K562 (cell line): ENCODE results near the gene CAST. TPM values are rescaled to one million over a fixed set of nuclear protein-coding genes. Genes with fewer than 3 reads are reported as not detected.

ENCODE experiments used
- ATAC-seq: fragments of 200-7000 bp; cut with Tn5 transposase; 3 replicates; pipeline ENCODE4 v1.9.1; 2020; ENCODE audit warnings: moderate library complexity
- BruUV-seq: library from RNA; stranded (reverse); fragments of 400-500 nt; replicated peaks from 2 replicates; lab custom pipeline; 2021; lab: Mats Ljungman, UMichigan
- CTCF ChIA-PET: fragments of 300-600 bp; formaldehyde crosslinking; extraction: SDS; loops from one replicate; lab custom pipeline; 2021; ENCODE audit warnings: low intra/inter-chr PET ratio; lab: Yijun Ruan, JAX
- POLR2A ChIA-PET: fragments of 300-600, 350-650 bp; sonication (Branson Sonifier 250); formaldehyde crosslinking; extraction: SDS; loops from one replicate; lab custom pipeline; 2021; ENCODE audit warnings: antibody characterized with exemption, inconsistent platforms; lab: Yijun Ruan, JAX
- DNase-seq, 4 experiments: peaks; one replicate each; pipeline versions ENCODE4 v3.0.0 to v3.0.0-alpha.2; 2011 to 2018; ENCODE audit warnings: low spot score in 3 of 4, mixed read lengths in 3 of 4; ENCODE audit errors: extremely low read depth in 1 of 4
- FAIRE-seq: peaks from 2 replicates; lab custom pipeline; 2011; peaks lifted over from hg19 to GRCh38; lab: Jason Lieb, UNC
- H2AFZ ChIP-seq: 2 replicates; pipeline ENCODE4 v1.6.0; 2011; ENCODE audit warnings: low read depth, low read length, control low read depth, inconsistent platforms
- H3K27ac ChIP-seq: fragments of 200-600 bp; 3 replicates; pipeline ENCODE4 v1.8.0; 2011; ENCODE audit warnings: low read depth, mild to moderate bottlenecking, control low read depth, inconsistent platforms, low read length, moderate library complexity, mixed read lengths; ENCODE audit errors: extremely low read depth
- H3K27me3 ChIP-seq, 2 experiments: fragments of 300-600 bp in 1 of 2; 2 replicates in 1 of 2; 3 replicates in 1 of 2; pipeline versions ENCODE4 v1.6.0 to v1.8.0; 2011; ENCODE audit warnings: inconsistent platforms in 2 of 2, low read length in 2 of 2, mild to moderate bottlenecking in 1 of 2, mixed read lengths in 1 of 2, moderate library complexity in 1 of 2; ENCODE audit not compliant: control insufficient read depth in 2 of 2, insufficient read depth in 2 of 2
- H3K36me3 ChIP-seq: fragments of 300-600 bp; 3 replicates; pipeline ENCODE4 v1.8.0; 2011; ENCODE audit warnings: mild to moderate bottlenecking, low read length, inconsistent platforms; ENCODE audit not compliant: control insufficient read depth, insufficient read depth
- H3K4me1 ChIP-seq, 2 experiments: fragments of 200-600 bp in 1 of 2; replicated peaks in 1 of 2; 2 replicates in 1 of 2; 3 replicates in 1 of 2; pipeline versions ENCODE4 v1.5.1 to v1.8.0; 2011; ENCODE audit warnings: inconsistent platforms in 2 of 2, low read length in 2 of 2, mild to moderate bottlenecking in 1 of 2, mixed read lengths in 1 of 2, moderate library complexity in 1 of 2; ENCODE audit not compliant: control insufficient read depth in 2 of 2, insufficient read depth in 2 of 2
- H3K4me2 ChIP-seq: 2 replicates; pipeline ENCODE4 v1.6.1; 2011; ENCODE audit warnings: low read length, control low read depth, inconsistent platforms, mixed read lengths; ENCODE audit not compliant: insufficient read depth
- H3K4me3 ChIP-seq: fragments of 200-600 bp; sonication (generic), shearing (Covaris generic); 2 replicates; pipeline ENCODE4 v1.5.1; 2016; ENCODE audit warnings: control low read depth, inconsistent platforms
- H3K79me2 ChIP-seq: fragments of 200-600 bp; 3 replicates; pipeline ENCODE4 v1.8.0; 2011; ENCODE audit warnings: low read length, inconsistent platforms; ENCODE audit not compliant: control insufficient read depth, insufficient read depth
- H3K9ac ChIP-seq, 2 experiments: 2 replicates each; pipeline versions ENCODE4 v1.6.0 to v1.6.1; 2011; ENCODE audit warnings: low read depth in 2 of 2, low read length in 2 of 2, control low read depth in 1 of 2, inconsistent platforms in 1 of 2, mild to moderate bottlenecking in 1 of 2, mixed read lengths in 1 of 2; ENCODE audit not compliant: insufficient read depth in 1 of 2
- H3K9me1 ChIP-seq: one replicate; pipeline ENCODE4 v1.6.0; 2011; ENCODE audit warnings: inconsistent platforms, mild to moderate bottlenecking, low read length, moderate library complexity; ENCODE audit not compliant: control insufficient read depth, insufficient read depth
- H3K9me3 ChIP-seq: replicated peaks from 2 replicates; pipeline ENCODE4 v1.5.1; 2011; ENCODE audit warnings: low read depth, low read length, inconsistent platforms; ENCODE audit not compliant: control insufficient read depth, insufficient read depth
- H4K20me1 ChIP-seq: replicated peaks from 2 replicates; pipeline ENCODE4 v1.6.1; 2011; ENCODE audit warnings: low read length, inconsistent platforms, mixed read lengths; ENCODE audit not compliant: control insufficient read depth, insufficient read depth
- FOS ChIP-seq: IDR thresholded peaks from 3 replicates; pipeline ENCODE4 v1.6.1; 2011; ENCODE audit not compliant: insufficient read length; ENCODE audit errors: extremely low read depth
- MED1 ChIP-seq: sonication (generic); formaldehyde crosslinking; IDR thresholded peaks from 2 replicates; pipeline ENCODE4 v1.8.1; 2023; ENCODE audit warnings: missing genetic modification reagents, borderline replicate concordance
- SAP30 ChIP-seq: fragments of 200-600 bp; sonication (generic); IDR thresholded peaks from 2 replicates; pipeline ENCODE4 v1.6.1; 2012; ENCODE audit warnings: borderline replicate concordance, low read depth, mild to moderate bottlenecking, moderate library complexity, low read length, control low read depth, inconsistent platforms; ENCODE audit not compliant: insufficient read depth, poor library complexity, severe bottlenecking
- XRCC4 ChIP-seq: IDR thresholded peaks from one replicate; pipeline ENCODE4 v1.6.1; 2011; ENCODE audit not compliant: insufficient read depth, insufficient read length; ENCODE audit errors: extremely low read depth
- ZNF507 ChIP-seq: conservative IDR thresholded peaks from 2 replicates; pipeline ENCODE4 v1.6.1; 2017; ENCODE audit warnings: missing genetic modification characterization, missing compliant biosample characterization
- WGBS: fragments of 100-300 bp; shearing (Covaris generic); methylation state at CpG from one replicate; pipeline ENCODE4 v1.1.6; 2016; ENCODE audit warnings: low coverage, mixed read lengths; ENCODE audit not compliant: insufficient coverage; ENCODE audit errors: missing lambda C conversion rate; 5-methylcytosine and 5-hydroxymethylcytosine counted together
- in situ Hi-C: fragments of 300-500 bp; cut with MboI; formaldehyde crosslinking; loops from 4 replicates; pipeline ENCODE4 v1.15.0; 2018; ENCODE audit warnings: inconsistent platforms, mixed read lengths
- intact Hi-C: fragments of 100-400 bp; cut with micrococcal nuclease; formaldehyde crosslinking; loops from 2 replicates; pipeline ENCODE4 v1.14.2; 2022
- polyA plus RNA-seq, 8 experiments: library from polyadenylated mRNA; depleted of rRNA in 4 of 8; stranded (reverse) in 5 of 8; unstranded in 3 of 8; fragments of >200 nt; fragmentation: Nextera tagmentation in 2 of 8; fragmentation: Illumina TruSeq in 1 of 8; extraction: Ambion mirVana in 2 of 8; extraction: Trizol in 1 of 8; gene quantifications; 2 replicates each; pipeline versions ENCODE4 v1.2.1 to v1.2.3, GENCODE V29; 2011 to 2014; ENCODE audit warnings: inconsistent platforms in 1 of 8, missing spikeins in 1 of 8
- total RNA-seq, 7 experiments: library from RNA; depleted of rRNA in 6 of 7; stranded (reverse); fragments of >200 nt in 6 of 7; fragmentation: Illumina TruSeq in 2 of 7; extraction: Trizol in 2 of 7; gene quantifications; 2 replicates each; pipeline versions ENCODE4 v1.2.1 to v1.2.3, GENCODE V29; 2011 to 2021; ENCODE audit warnings: low replicate concordance in 1 of 7
- TF ChIP-seq, protein P1 (sequence below): fragments of 250-450 bp; sonication (Bioruptor Pico); IDR thresholded peaks from 2 replicates; pipeline ENCODE4 v1.4.0; 2020; ENCODE audit warnings: mild to moderate bottlenecking, moderate library complexity

CAST gene
- total and polyA plus RNA-seq, 9 of the 15 experiments (the other 6 are each of a cell fraction or from before 2014, with no cell fraction given) = 55.5 to 136 (median 86.1) TPM

- in situ Hi-C loops (no loop called here), intact Hi-C loops (loop anchor here (2.0 kb wide), 1 partner anchor 25 kb away; no protein-coding TSS in a partner anchor)
- H4K20me1 ChIP-seq = no peaks in the 10 kb centered on the region; the same call in 1 of the 2 replicates
- no TSS peak for BruUV-seq
- no peaks in the 10 kb centered on the region for H3K36me3 ChIP-seq
- no peaks in the 10 kb centered on the region for H3K27me3 ChIP-seq
- FAIRE-seq = no peak
- H2AFZ ChIP-seq = no peak overlapping the region
- H3K4me2 ChIP-seq = no peak overlapping the region
- no peaks in the 10 kb centered on the region for H3K9me1 ChIP-seq
- H3K79me2 ChIP-seq = peaks cover 33% of the 10 kb centered on the region
- no peak overlapping the region for H3K27ac ChIP-seq
- DNase-seq = no peak
- peaks cover 0 to 34% of the 10 kb centered on the region in 2 experiments; a peak in 4 of 5 replicates for H3K4me1 ChIP-seq
- no peak overlapping the region for H3K4me3 ChIP-seq
- no peaks in the 10 kb centered on the region for H3K9me3 ChIP-seq
- WGBS = 83% methylated on average over 1 of the region's 1 CpG
- ChIA-PET CTCF (no interaction called here), POLR2A (interaction anchor here (1.6 kb wide), 1 partner anchor 14 kb away, joined by 6 read pairs; no protein-coding TSS in a partner anchor)
- TF ChIP-seq MED1 (CRISPR knock-in tag) (no peak), FOS (no peak), ZNF507 (tag) (no peak), SAP30 (no peak), XRCC4 (no peak)
- TF ChIP-seq, protein P1, sequence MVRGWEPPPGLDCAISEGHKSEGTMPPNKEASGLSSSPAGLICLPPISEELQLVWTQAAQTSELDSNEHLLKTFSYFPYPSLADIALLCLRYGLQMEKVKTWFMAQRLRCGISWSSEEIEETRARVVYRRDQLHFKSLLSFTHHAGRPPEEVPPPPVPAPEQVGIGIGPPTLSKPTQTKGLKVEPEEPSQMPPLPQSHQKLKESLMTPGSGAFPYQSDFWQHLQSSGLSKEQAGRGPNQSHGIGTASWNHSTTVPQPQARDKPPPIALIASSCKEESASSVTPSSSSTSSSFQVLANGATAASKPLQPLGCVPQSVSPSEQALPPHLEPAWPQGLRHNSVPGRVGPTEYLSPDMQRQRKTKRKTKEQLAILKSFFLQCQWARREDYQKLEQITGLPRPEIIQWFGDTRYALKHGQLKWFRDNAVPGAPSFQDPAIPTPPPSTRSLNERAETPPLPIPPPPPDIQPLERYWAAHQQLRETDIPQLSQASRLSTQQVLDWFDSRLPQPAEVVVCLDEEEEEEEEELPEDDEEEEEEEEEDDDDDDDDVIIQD = no peak
- ATAC-seq = no peak
- H3K9ac ChIP-seq = no peak overlapping the region
These were observed 55.7 kb downstream of the CAST start for GRCh38 chr5:96717874-96718273.
